Esophagus squamous epithelium (tissue), 4 donors: ENCODE data around the gene PPM1A.

Experiments
- CTCF ChIP-seq, 6 experiments: fragments of 450-650 bp in 4 of 6; fragments of 200-600 bp in 2 of 6; sonication (generic) in 2 of 6; IDR thresholded peaks; one replicate each; pipeline ENCODE4 v1.5.1; 2016 to 2019; ENCODE audit warnings: antibody characterized with exemption in 6 of 6, mild to moderate bottlenecking in 4 of 6, moderate library complexity in 4 of 6
- POLR2A ChIP-seq, 4 donors: fragments of 450-650 bp; IDR thresholded peaks; one replicate each; pipeline ENCODE4 v1.6.1; 2017; ENCODE audit warnings: antibody characterized with exemption in 4 of 4, mild to moderate bottlenecking in 4 of 4, moderate library complexity in 3 of 4

GRCh38 chr14:60217713-60218112, 31.3 kb upstream of the PPM1A start:
- no peak for TF ChIP-seq CTCF (IDR thresholded peaks at IDR 0.05)
- no peak for TF ChIP-seq POLR2A (IDR thresholded peaks at IDR 0.05)
